Right atrium auricular region (tissue), 2 donors: ENCODE results near the gene PRRC2B. TPM values are rescaled to one million over a fixed set of nuclear protein-coding genes. Genes with fewer than 3 reads are reported as not detected.
A peak's percentile ranks its signal among the peaks of the same experiment; 100 is the strongest.

Experiments
- DNase-seq: peaks from one replicate; pipeline ENCODE4 v3.0.0-alpha.2; 2019; ENCODE audit warnings: low spot score
- H3K27ac ChIP-seq, 2 donors: fragments of 200-600 bp; sonication (generic); 1 replicate in 1 of 2; 2 replicates in 1 of 2; pipeline ENCODE4 v1.5.1; 2016 to 2019
- H3K27me3 ChIP-seq, 2 donors: fragments of 200-600 bp; sonication (generic); one replicate each; pipeline versions ENCODE4 v1.5.1 to v1.6.0; 2017 to 2019
- H3K36me3 ChIP-seq: fragments of 200-600 bp; sonication (generic); one replicate; pipeline ENCODE4 v1.5.1; 2016
- H3K4me1 ChIP-seq, 2 donors: fragments of 200-600 bp; sonication (generic); one replicate each; pipeline versions ENCODE4 v1.5.1 to v1.6.0; 2017 to 2019
- H3K4me3 ChIP-seq, 2 donors: fragments of 200-600 bp; sonication (generic); 1 replicate in 1 of 2; 2 replicates in 1 of 2; pipeline ENCODE4 v1.5.1; 2017 to 2019; ENCODE audit warnings: mild to moderate bottlenecking in 1 of 2, moderate library complexity in 1 of 2
- H3K9me3 ChIP-seq, 2 donors: fragments of 200-600 bp; sonication (generic); one replicate each; pipeline ENCODE4 v1.5.1; 2019
- total RNA-seq, 2 donors: library from RNA; depleted of rRNA; stranded (reverse); fragments of >200 nt; gene quantifications; one replicate each; pipeline ENCODE4 v1.1.0, GENCODE V29; 2016
- TF ChIP-seq, protein P1 (sequence below), 2 donors: fragments of 200-600 bp; sonication (generic); IDR thresholded peaks; one replicate each; pipeline ENCODE4 v1.5.1; 2019; ENCODE audit warnings: antibody characterized with exemption in 2 of 2

Gene PRRC2B
- total RNA-seq, 2 donors from 2014 or later: 76.7 to 120 TPM

DNA sequence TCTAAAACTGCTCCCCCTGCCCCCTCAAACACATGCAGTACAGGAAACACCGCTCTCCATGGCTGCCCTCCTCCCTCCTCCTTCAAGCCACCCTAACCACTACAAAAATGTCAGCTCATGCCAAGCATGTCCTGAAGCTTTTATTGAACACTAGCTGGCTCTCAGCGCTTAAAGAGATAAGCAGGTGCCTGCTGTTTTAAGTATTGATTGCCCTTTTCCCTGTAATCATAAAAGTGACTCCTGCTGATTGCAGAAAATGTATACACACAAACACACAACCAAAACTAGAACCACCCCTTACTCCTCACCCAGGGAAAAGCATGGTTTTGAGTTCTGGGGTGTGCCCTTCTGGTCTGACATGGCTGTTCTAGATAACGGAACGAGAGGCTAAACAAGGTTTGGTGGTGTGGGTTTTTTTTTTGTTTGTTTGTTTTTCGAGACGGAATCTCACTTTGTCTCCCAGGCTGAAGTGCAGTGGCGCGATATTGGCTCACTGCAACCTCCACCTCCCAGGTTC, 140.9 kb downstream of the PRRC2B start:
- Histone ChIP-seq H3K27ac (no peak overlapping the region), H3K4me1 (peaks cover 0 to 13% of the 10 kb centered on the region in 2 donors)
- no peak for DNase-seq

DNA sequence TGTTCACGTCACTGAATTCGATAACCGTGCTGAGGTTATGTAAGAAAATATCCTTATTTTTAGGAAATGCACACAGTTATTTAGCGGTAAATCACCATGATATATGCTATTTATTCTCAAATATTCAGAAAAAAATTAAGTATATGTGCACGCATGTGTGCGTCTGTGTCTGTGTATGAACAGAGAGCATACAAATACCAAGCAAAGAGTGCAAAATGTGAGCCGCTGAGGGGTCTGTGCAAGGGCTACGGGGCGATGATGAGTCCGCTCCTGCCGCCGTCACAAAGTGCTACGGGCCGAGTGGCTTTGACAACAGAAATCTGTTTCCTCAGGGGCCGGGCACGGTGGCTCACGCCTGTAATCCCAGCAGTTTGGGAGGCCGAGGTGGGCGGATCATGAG, 144.1 kb downstream of the PRRC2B start:
- Histone ChIP-seq H3K4me3 (no peak overlapping the region), H3K27ac (no peak overlapping the region), H3K36me3 (no peaks in the 10 kb centered on the region), H3K4me1 (no peaks in the 10 kb centered on the region), H3K27me3 (no peaks in the 10 kb centered on the region), H3K9me3 (peaks cover 0 to 10% of the 10 kb centered on the region in 2 donors)
- TF ChIP-seq, protein P1, sequence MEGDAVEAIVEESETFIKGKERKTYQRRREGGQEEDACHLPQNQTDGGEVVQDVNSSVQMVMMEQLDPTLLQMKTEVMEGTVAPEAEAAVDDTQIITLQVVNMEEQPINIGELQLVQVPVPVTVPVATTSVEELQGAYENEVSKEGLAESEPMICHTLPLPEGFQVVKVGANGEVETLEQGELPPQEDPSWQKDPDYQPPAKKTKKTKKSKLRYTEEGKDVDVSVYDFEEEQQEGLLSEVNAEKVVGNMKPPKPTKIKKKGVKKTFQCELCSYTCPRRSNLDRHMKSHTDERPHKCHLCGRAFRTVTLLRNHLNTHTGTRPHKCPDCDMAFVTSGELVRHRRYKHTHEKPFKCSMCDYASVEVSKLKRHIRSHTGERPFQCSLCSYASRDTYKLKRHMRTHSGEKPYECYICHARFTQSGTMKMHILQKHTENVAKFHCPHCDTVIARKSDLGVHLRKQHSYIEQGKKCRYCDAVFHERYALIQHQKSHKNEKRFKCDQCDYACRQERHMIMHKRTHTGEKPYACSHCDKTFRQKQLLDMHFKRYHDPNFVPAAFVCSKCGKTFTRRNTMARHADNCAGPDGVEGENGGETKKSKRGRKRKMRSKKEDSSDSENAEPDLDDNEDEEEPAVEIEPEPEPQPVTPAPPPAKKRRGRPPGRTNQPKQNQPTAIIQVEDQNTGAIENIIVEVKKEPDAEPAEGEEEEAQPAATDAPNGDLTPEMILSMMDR (IDR thresholded peaks at IDR 0.05): no peak
- DNase-seq: no peak

More for the DNA sequence above, 140.9 kb downstream of the PRRC2B start:
- Histone ChIP-seq H3K4me3 (no peak overlapping the region), H3K27me3 (no peaks in the 10 kb centered on the region), H3K9me3 (no peaks in the 10 kb centered on the region), H3K36me3 (no peaks in the 10 kb centered on the region)
- TF ChIP-seq, protein P1 (IDR thresholded peaks at IDR 0.05): no peak

DNA sequence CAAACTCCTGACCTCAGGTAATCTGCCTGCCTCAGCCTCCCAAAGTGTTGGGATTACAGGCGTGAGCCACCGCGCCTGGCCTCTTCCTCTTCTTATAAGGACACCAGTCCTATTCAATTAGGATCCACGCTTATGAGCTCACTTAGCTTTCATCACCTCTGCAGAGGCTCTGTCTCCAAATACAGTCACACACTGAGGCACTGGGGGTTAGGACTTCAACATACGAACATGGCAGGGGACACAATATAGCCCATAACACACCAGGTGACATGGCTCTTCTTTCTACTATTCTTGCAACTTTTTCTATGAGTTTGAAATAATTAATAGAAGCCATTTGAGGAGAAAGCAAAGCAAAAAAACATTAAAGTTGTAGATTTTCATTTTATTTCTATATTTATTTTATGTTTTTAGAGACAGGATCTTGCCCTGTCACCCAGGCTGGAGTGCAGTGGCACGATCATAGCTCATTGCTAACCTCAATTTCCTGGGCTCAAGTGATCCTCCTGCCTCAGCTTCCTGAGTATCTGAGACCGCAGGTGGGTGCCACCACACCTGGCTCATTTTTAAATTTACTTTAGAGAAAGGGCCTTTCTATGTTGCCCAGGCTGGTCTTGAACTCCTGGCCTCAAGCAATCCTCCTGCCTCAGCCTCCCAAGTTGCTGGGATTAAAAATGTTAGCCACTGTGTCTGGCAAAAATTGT, 145.5 kb downstream of the PRRC2B start:
- no peaks in the 10 kb centered on the region for H3K27me3 ChIP-seq
- TF ChIP-seq, protein P1 (IDR thresholded peaks at IDR 0.05): no peak
- no peak for DNase-seq
- peaks cover 4 to 24% of the 10 kb centered on the region in 2 donors for H3K9me3 ChIP-seq
- H3K4me3 ChIP-seq: no peak overlapping the region
- H3K36me3 ChIP-seq: no peaks in the 10 kb centered on the region
- H3K4me1 ChIP-seq: no peaks in the 10 kb centered on the region
- no peak overlapping the region for H3K27ac ChIP-seq

DNA sequence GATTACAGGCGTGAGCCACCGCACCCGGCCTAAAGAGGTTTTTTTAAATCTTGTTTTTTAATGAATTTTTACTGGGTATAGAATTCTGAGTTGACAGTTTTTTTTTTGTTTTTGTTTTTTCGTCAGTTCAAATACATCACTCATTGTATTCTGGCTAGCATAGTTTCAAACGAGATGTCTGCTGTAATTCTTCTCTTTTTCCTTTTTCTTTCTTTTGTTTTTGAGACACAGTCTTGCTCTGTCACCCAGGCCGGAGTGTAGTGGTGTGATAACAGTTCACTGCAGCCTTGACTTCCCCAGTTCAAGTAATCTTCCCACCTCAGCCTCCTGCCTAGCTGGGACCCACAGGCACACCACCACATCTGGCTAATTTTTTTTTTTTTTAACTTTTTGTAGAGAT, 149.3 kb downstream of the PRRC2B start:
- peaks cover 0 to 22% of the 10 kb centered on the region in 2 donors for H3K4me1 ChIP-seq

DNA sequence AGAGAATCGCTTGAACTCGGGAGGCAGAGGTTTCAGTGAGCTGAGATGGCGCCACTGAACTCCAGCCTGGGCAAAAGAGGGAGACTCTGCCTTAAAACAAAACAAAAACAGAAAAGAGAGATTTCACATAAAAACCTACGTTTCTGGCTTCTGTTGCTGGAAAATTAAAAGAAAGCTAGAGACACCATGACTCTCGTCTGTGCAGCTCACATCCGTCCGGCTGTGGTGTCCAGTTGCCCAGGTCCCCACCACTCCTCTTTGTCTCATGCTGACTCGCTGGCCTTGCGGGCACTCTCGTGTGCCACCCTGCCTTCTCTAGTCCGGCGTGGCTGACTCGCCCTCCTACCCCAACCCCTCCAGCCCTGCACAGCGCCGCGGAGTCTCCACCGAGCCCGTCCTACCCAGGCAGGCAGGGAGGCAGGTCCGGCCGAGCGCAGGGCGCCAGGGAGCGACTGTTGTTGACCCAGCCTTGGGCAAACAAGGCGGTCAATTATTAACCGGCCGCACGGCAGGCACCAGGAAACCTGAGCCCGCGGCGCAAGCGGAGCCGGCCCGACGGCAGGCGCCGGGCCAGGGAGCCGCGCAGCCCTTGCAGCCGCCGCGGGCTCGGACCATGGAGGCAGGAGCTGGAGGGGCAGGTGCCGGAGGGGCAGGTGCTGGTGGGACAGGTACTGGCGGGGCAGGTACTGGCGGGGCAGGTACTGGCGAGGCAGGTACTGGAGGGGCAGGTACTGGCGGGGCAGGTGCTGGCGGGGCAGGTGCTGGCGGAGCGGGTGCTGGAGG, 151.3 kb downstream of the PRRC2B start, which contains the start of gene PRRT1B:
PRRT1B (plus strand) TSS at position 521 of the 783 bp plus-strand sequence; CDS start at position 614, 93 bp downstream.
- peaks cover 0 to 22% of the 10 kb centered on the region in 2 donors for H3K4me1 ChIP-seq
- H3K27ac ChIP-seq: no peak within 1 kb of the TSS
- H3K4me3 ChIP-seq: peak within 1 kb of the TSS in 1 of 2 donors; percentile 21
- H3K9me3 ChIP-seq: peaks cover 4 to 26% of the 10 kb centered on the region in 2 donors
- H3K27me3 ChIP-seq: peaks cover 6 to 20% of the 10 kb centered on the region in 2 donors
- no peak for DNase-seq
- TF ChIP-seq, protein P1 (IDR thresholded peaks at IDR 0.05): no peak
- no peaks in the 10 kb centered on the region for H3K36me3 ChIP-seq

More for the DNA sequence above, 149.3 kb downstream of the PRRC2B start:
- no peak for DNase-seq
- H3K36me3 ChIP-seq: no peaks in the 10 kb centered on the region
- peaks cover 6 to 20% of the 10 kb centered on the region in 2 donors for H3K27me3 ChIP-seq
- no peak overlapping the region for H3K4me3 ChIP-seq
- no peak overlapping the region for H3K27ac ChIP-seq
- H3K9me3 ChIP-seq: peaks cover 4 to 26% of the 10 kb centered on the region in 2 donors
- TF ChIP-seq, protein P1 (IDR thresholded peaks at IDR 0.05): no peak
